GM12873 (cell line): ENCODE measurements around the gene SLC43A3.

Source experiments
- CTCF ChIP-seq: IDR thresholded peaks from 2 replicates; pipeline ENCODE4 v1.5.1; 2012; ENCODE audit warnings: low read depth, mild to moderate bottlenecking, moderate library complexity, low read length, control low read depth; ENCODE audit not compliant: insufficient read depth; ENCODE audit errors: missing control alignments

Gene SLC43A3

GRCh38 chr11:57432149-57432561 lies 5.2 kb upstream of the SLC43A3 start:
- no peak for TF ChIP-seq CTCF

GRCh38 chr11:57430952-57431351 lies 4.0 kb upstream of the SLC43A3 start:
- no peak for TF ChIP-seq CTCF

- TF ChIP-seq CTCF: no peak
These were observed 3.0 kb upstream of the SLC43A3 start for GRCh38 chr11:57429946-57430345.

- no peak for TF ChIP-seq CTCF
These were observed 1.7 kb upstream of the SLC43A3 start for GRCh38 chr11:57428643-57429042.

GRCh38 chr11:57427727-57428082 lies 784 bp upstream of the SLC43A3 start:
- no peak for TF ChIP-seq CTCF

GRCh38 chr11:57426439-57426928 lies 437 bp downstream of the SLC43A3 start:
- no peak for TF ChIP-seq CTCF

GRCh38 chr11:57425565-57426438 lies 1.1 kb downstream of the SLC43A3 start:
- TF ChIP-seq CTCF: no peak
